ENCODE data around the gene RRP1B. TPM values are rescaled to one million over a fixed set of nuclear protein-coding genes. Genes with fewer than 3 reads are reported as not detected.
A peak's percentile ranks its signal among the peaks of the same experiment; 100 is the strongest.

Gene RRP1B
- total and polyA plus RNA-seq, 9 of the 15 experiments (the other 6 are each of a cell fraction or from before 2014, with no cell fraction given) = 6.8 to 66.6 (median 41.9) TPM

GRCh38 chr21:43731891-43732711 lies 72.7 kb downstream of the RRP1B start:
- H3K4me3 ChIP-seq = no peak overlapping the region
- H3K4me2 ChIP-seq (ENCODE audit: insufficient read depth, low read length) = no peak overlapping the region
- H3K79me2 ChIP-seq (ENCODE audit: control insufficient read depth, insufficient read depth, low read length) = peaks cover 84% of the 10 kb centered on the region
- H3K9ac ChIP-seq (ENCODE audit: insufficient read depth in 1 of 2, low read depth in 2 of 2, low read length in 2 of 2) = peak overlapping the region in 1 of 2 experiments; percentile 70; a peak in 2 of 4 replicates
- no peaks in the 10 kb centered on the region for H3K9me3 ChIP-seq (replicated peaks; ENCODE audit: control insufficient read depth, insufficient read depth, low read depth, low read length)
- POLR2A ChIA-PET = interaction anchor here (1.1 kb wide), 1 partner anchor 31 kb away, joined by 3 read pairs; no protein-coding TSS in a partner anchor
- FAIRE-seq (no peak), ATAC-seq (no peak), DNase-seq (ENCODE audit: extremely low read depth in 1 of 4, low spot score in 3 of 4) (no peak)
- peaks cover 24 to 68% of the 10 kb centered on the region in 2 experiments for H3K4me1 ChIP-seq (replicated peaks in 1 of 2; ENCODE audit: control insufficient read depth in 2 of 2, insufficient read depth in 2 of 2, low read length in 2 of 2)
- in situ Hi-C loops (cut with MboI) (no loop called here), intact Hi-C loops (cut with micrococcal nuclease) (no loop called here)
- no peaks in the 10 kb centered on the region for H3K27me3 ChIP-seq (ENCODE audit: control insufficient read depth in 2 of 2, insufficient read depth in 2 of 2, low read length in 2 of 2)
- TF ChIP-seq ZNF79 (CRISPR knock-in tag; IDR thresholded peaks at IDR 0.05; ENCODE audit: low read depth) (no peak), PBX2 (CRISPR knock-in tag; IDR thresholded peaks at IDR 0.05; ENCODE audit: low read depth) (no peak), PBX2 (tag; conservative IDR thresholded peaks at IDR 0.05; ENCODE audit: low read depth) (no peak), ZC3H11A (IDR thresholded peaks at IDR 0.05; ENCODE audit: low read depth, low read length) (no peak), HDAC6 (IDR thresholded peaks at IDR 0.05; ENCODE audit: low read depth, low read length) (no peak), ZNF766 (CRISPR knock-in tag; conservative IDR thresholded peaks at IDR 0.05) (no peak), RCOR1 (IDR thresholded peaks at IDR 0.05; ENCODE audit: borderline replicate concordance in 1 of 2, low read depth in 2 of 2, low read length in 2 of 2) (no peak), E2F4 (CRISPR knock-in tag; IDR thresholded peaks at IDR 0.05; ENCODE audit: low read depth) (no peak), RBM14 (IDR thresholded peaks at IDR 0.05; ENCODE audit: borderline replicate concordance, insufficient read depth, low read depth, low read length) (no peak), CREM (IDR thresholded peaks at IDR 0.05; ENCODE audit: low read depth) (no peak)
- TF ChIP-seq, protein P1, sequence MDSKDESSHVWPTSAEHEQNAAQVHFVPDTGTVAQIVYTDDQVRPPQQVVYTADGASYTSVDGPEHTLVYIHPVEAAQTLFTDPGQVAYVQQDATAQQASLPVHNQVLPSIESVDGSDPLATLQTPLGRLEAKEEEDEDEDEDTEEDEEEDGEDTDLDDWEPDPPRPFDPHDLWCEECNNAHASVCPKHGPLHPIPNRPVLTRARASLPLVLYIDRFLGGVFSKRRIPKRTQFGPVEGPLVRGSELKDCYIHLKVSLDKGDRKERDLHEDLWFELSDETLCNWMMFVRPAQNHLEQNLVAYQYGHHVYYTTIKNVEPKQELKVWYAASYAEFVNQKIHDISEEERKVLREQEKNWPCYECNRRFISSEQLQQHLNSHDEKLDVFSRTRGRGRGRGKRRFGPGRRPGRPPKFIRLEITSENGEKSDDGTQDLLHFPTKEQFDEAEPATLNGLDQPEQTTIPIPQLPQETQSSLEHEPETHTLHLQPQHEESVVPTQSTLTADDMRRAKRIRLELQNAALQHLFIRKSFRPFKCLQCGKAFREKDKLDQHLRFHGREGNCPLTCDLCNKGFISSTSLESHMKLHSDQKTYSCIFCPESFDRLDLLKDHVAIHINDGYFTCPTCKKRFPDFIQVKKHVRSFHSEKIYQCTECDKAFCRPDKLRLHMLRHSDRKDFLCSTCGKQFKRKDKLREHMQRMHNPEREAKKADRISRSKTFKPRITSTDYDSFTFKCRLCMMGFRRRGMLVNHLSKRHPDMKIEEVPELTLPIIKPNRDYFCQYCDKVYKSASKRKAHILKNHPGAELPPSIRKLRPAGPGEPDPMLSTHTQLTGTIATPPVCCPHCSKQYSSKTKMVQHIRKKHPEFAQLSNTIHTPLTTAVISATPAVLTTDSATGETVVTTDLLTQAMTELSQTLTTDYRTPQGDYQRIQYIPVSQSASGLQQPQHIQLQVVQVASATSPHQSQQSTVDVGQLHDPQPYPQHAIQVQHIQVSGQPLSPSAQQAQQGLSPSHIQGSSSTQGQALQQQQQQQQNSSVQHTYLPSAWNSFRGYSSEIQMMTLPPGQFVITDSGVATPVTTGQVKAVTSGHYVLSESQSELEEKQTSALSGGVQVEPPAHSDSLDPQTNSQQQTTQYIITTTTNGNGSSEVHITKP (IDR thresholded peaks at IDR 0.05; ENCODE audit: partially characterized antibody) = no peak
- WGBS (ENCODE audit: insufficient coverage, low coverage, missing lambda C conversion rate) = 88% methylated on average over 23 of the region's 23 CpGs
- no peak overlapping the region for H2AFZ ChIP-seq (ENCODE audit: low read depth, low read length)
- no TSS peak for BruUV-seq (replicated peaks)
- H3K36me3 ChIP-seq (ENCODE audit: control insufficient read depth, insufficient read depth, low read length) = peaks cover 68% of the 10 kb centered on the region
- H4K20me1 ChIP-seq (replicated peaks; ENCODE audit: control insufficient read depth, insufficient read depth, low read length) = peaks cover 15% of the 10 kb centered on the region
- H3K9me1 ChIP-seq (ENCODE audit: control insufficient read depth, insufficient read depth, low read length) = peaks cover 3% of the 10 kb centered on the region
- no peak overlapping the region for H3K27ac ChIP-seq (ENCODE audit: extremely low read depth, low read depth, low read length)
- CTCF ChIA-PET (ENCODE audit: low intra/inter-chr PET ratio) = no interaction called here

Data from K562 (cell line).